ENCODE data around the gene ZNF414. TPM values are rescaled to one million over a fixed set of nuclear protein-coding genes. Genes with fewer than 3 reads are reported as not detected.

ZNF414 gene
- total and polyA plus RNA-seq, 8 donors, result 15.4 to 32.4 (median 18.6) TPM

- no peak for DNase-seq
- Histone ChIP-seq H3K9me3 (no peaks in the 10 kb centered on the region), H3K36me3 (peaks cover 2 to 91% of the 10 kb centered on the region in 2 donors), H3K4me1 (peaks cover 4 to 81% of the 10 kb centered on the region in 2 donors), H3K27me3 (no peaks in the 10 kb centered on the region), H3K4me3 (no peak overlapping the region), H3K27ac (peak overlapping the region in 1 of 2 donors; percentile 23)
- no peak for ATAC-seq
- no peak for TF ChIP-seq CTCF (IDR thresholded peaks at IDR 0.05)
- intact Hi-C loops (cut with DNase I), result no loop called here
Measured at GRCh38 chr19:8483165-8483564, 30.8 kb downstream of the ZNF414 start.

- peak in 1 of 4 donors; percentile 31 for DNase-seq
- intact Hi-C loops (cut with DNase I), result no loop called here
Measured at GRCh38 chr19:8482696-8483095, 31.3 kb downstream of the ZNF414 start.

GRCh38 chr19:8481616-8482015 lies 32.4 kb downstream of the ZNF414 start:
- ATAC-seq (no peak), DNase-seq (peak in 1 of 4 donors; percentile 44)
- Histone ChIP-seq H3K36me3 (peaks cover 2 to 91% of the 10 kb centered on the region in 2 donors), H3K4me1 (peaks cover 4 to 81% of the 10 kb centered on the region in 2 donors), H3K9me3 (no peaks in the 10 kb centered on the region), H3K27ac (peak overlapping the region in 1 of 2 donors; percentile 53), H3K4me3 (no peak overlapping the region), H3K27me3 (no peaks in the 10 kb centered on the region)
- intact Hi-C loops (cut with DNase I), result no loop called here
- TF ChIP-seq CTCF (IDR thresholded peaks at IDR 0.05), result no peak

More at GRCh38 chr19:8482696-8483095, 31.3 kb downstream of the ZNF414 start:
- H3K9me3 ChIP-seq, result no peaks in the 10 kb centered on the region
- H3K27me3 ChIP-seq, result no peaks in the 10 kb centered on the region
- TF ChIP-seq CTCF (IDR thresholded peaks at IDR 0.05), result no peak
- H3K27ac ChIP-seq, result peak overlapping the region in 1 of 2 donors; percentile 23
- no peak for ATAC-seq
- no peak overlapping the region for H3K4me3 ChIP-seq
- peaks cover 2 to 91% of the 10 kb centered on the region in 2 donors for H3K36me3 ChIP-seq
- H3K4me1 ChIP-seq, result peaks cover 4 to 81% of the 10 kb centered on the region in 2 donors

GRCh38 chr19:8481201-8481600 lies 32.8 kb downstream of the ZNF414 start:
- peaks cover 4 to 80% of the 10 kb centered on the region in 2 donors for H3K4me1 ChIP-seq

GRCh38 chr19:8478598-8478997 lies 35.4 kb downstream of the ZNF414 start:
- TF ChIP-seq CTCF (IDR thresholded peaks at IDR 0.05), result no peak
- H3K36me3 ChIP-seq, result peaks cover 0 to 91% of the 10 kb centered on the region in 2 donors
- intact Hi-C loops (cut with DNase I), result no loop called here
- H3K27ac ChIP-seq, result no peak overlapping the region
- peaks cover 4 to 67% of the 10 kb centered on the region in 2 donors for H3K4me1 ChIP-seq
- H3K9me3 ChIP-seq, result no peaks in the 10 kb centered on the region
- DNase-seq, result no peak
- no peaks in the 10 kb centered on the region for H3K27me3 ChIP-seq
- H3K4me3 ChIP-seq, result no peak overlapping the region
- ATAC-seq, result no peak

More at GRCh38 chr19:8481201-8481600, 32.8 kb downstream of the ZNF414 start:
- Histone ChIP-seq H3K27ac (peak overlapping the region; percentile 18 to 53), H3K9me3 (no peaks in the 10 kb centered on the region), H3K4me3 (no peak overlapping the region), H3K36me3 (peaks cover 2 to 91% of the 10 kb centered on the region in 2 donors), H3K27me3 (no peaks in the 10 kb centered on the region)
- ATAC-seq, result no peak
- TF ChIP-seq CTCF (IDR thresholded peaks at IDR 0.05), result no peak
- DNase-seq, result peak in 1 of 4 donors; percentile 81
- intact Hi-C loops (cut with DNase I), result no loop called here
